ENCODE results near the gene TINAGL1. TPM values are rescaled to one million over a fixed set of nuclear protein-coding genes. Genes with fewer than 3 reads are reported as not detected.

The TINAGL1 gene
- total RNA-seq, 1 experiment from 2014 or later: 2.9 TPM

DNA sequence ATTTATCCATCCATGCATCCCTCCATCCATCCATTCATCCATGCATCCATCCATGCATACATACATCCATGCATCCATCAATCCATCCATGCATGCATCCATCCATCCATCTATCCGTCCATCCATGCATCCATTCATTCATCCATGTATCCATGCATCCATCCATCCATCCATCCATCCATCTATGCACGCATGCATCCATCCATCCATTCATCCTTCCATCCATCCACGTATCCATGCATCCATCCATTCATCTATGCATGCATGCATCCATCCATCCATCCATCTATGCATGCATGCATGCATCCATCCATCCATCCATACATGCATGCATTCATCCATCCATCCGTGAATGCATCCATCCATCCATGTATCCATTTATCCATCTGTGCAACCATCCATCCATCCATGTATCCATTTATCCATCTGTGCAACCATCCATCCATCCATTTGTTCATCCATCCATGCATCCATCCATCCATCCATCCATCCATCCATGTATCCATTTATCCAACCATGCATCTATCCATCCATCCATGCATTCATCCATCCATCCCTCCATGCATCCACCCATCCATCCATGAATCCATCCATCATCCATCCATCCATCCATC lies 30.3 kb upstream of the TINAGL1 start:
- no peak overlapping the region for H3K27ac Mint-ChIP-seq (ENCODE audit: low read depth, unreplicated experiment)
- no peak for DNase-seq (ENCODE audit: unreplicated experiment)
- no peak for TF ChIP-seq CTCF (IDR thresholded peaks at IDR 0.05; ENCODE audit: unreplicated experiment)
- ChIA-PET POLR2A (no interaction called here), CTCF (no interaction called here)
- no peaks in the 10 kb centered on the region for H3K36me3 Mint-ChIP-seq (ENCODE audit: insufficient read depth, unreplicated experiment)
- peaks cover 11% of the 10 kb centered on the region for H3K4me1 Mint-ChIP-seq (ENCODE audit: insufficient read depth, unreplicated experiment)
- no peaks in the 10 kb centered on the region for H3K27me3 Mint-ChIP-seq (ENCODE audit: insufficient read depth, unreplicated experiment)
- peaks cover 8% of the 10 kb centered on the region for H3K9me3 Mint-ChIP-seq (ENCODE audit: unreplicated experiment)
- no peak overlapping the region for H3K4me3 Mint-ChIP-seq (ENCODE audit: unreplicated experiment)
- intact Hi-C loops (cut with micrococcal nuclease): no loop called here
- BruUV-seq (replicated peaks): no TSS peak

DNA sequence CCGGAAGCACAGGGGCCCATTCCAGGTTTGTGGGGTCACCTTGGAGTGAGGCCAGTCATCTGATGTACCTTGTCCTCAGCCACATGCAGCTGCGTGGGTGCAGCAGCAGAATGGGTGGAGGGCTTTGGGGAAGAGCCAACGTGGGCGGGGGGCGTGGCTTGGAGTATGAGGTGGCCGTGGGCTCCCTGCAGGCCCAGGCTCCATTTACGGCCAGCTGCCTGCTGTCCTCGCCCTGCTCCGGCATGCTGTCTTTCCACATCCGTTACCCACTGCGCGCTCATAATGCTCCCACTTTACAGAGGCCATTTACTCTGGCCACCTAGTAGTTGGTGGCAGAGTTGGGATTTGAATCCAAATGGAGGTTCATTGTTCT lies 27.8 kb upstream of the TINAGL1 start:
- no peaks in the 10 kb centered on the region for H3K9me3 Mint-ChIP-seq (ENCODE audit: unreplicated experiment)
- ChIA-PET POLR2A (interaction anchor here (0.8 to 3.4 kb wide), 18 partner anchors 8 to 409 kb away, joined by 3 to 33 read pairs (median 3); partner anchors contain the start of genes PEF1, SNRNP40 and ZCCHC17), CTCF (interaction anchor here (0.6 to 5.1 kb wide), 39 partner anchors 8 to 420 kb away, joined by 3 to 90 read pairs (median 5); no protein-coding TSS in a partner anchor)
- no peak for DNase-seq (ENCODE audit: unreplicated experiment)
- intact Hi-C loops (cut with micrococcal nuclease): loop anchor here (2.0 kb wide), 1 partner anchor 364 kb away; no protein-coding TSS in a partner anchor
- TF ChIP-seq CTCF (IDR thresholded peaks at IDR 0.05; ENCODE audit: unreplicated experiment): no peak
- no peak overlapping the region for H3K27ac Mint-ChIP-seq (ENCODE audit: low read depth, unreplicated experiment)
- BruUV-seq (replicated peaks): no TSS peak
- no peaks in the 10 kb centered on the region for H3K27me3 Mint-ChIP-seq (ENCODE audit: insufficient read depth, unreplicated experiment)
- H3K4me3 Mint-ChIP-seq (ENCODE audit: unreplicated experiment): peak overlapping the region; percentile 73
- H3K36me3 Mint-ChIP-seq (ENCODE audit: insufficient read depth, unreplicated experiment): no peaks in the 10 kb centered on the region
- H3K4me1 Mint-ChIP-seq (ENCODE audit: insufficient read depth, unreplicated experiment): peaks cover 11% of the 10 kb centered on the region

DNA sequence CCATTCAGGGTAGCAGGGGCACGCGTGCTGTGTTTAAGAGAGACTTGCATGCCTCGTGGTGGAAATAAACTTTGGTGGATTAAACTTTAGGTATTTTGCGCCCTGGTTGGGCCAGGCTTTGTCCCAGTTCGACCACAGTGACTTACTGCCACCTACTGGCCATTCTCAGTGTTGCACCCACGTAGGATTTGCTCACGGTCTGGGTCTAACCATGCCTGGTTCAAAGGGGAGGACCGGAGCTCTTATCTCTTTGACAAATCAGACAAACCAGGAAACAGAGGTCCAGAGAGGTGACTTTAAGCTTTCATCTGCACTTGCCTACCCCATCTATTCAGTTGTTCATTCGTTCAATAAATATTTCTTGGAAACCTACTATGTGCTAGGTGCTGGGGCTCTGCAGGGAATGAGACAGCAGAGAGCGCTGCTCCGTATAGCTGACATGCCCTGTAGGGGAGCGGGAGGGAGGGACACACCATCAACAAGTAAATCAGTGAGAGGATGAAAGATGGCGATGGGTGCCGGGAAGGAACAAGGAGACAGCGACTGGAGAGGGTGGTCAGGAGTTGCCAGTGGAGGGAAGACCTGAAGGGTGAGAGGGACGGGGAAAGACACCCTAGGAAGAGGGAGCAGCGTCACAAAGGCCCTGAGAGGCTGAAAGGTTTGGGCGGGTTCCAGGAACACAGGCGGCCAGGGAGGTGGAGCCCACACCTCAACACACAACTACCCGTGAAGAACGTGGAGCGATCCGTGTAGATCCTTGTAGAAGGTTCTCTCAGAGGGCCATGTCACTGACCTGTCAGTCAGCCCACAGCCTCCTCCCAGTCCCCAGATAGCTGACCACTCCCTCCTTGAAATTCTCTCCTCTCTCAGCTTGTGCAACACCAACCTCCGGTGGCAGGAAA lies 27.2 kb upstream of the TINAGL1 start:
- H3K27me3 Mint-ChIP-seq (ENCODE audit: insufficient read depth, unreplicated experiment): no peaks in the 10 kb centered on the region
- H3K27ac Mint-ChIP-seq (ENCODE audit: low read depth, unreplicated experiment): peak overlapping the region; percentile 33
- peak overlapping the region; percentile 73 for H3K4me3 Mint-ChIP-seq (ENCODE audit: unreplicated experiment)
- H3K36me3 Mint-ChIP-seq (ENCODE audit: insufficient read depth, unreplicated experiment): no peaks in the 10 kb centered on the region
- BruUV-seq (replicated peaks): no TSS peak
- DNase-seq (ENCODE audit: unreplicated experiment): peak; percentile 91
- ChIA-PET CTCF (interaction anchor here (0.5 to 5.1 kb wide), 52 partner anchors 9 to 420 kb away, joined by 3 to 90 read pairs (median 4); no protein-coding TSS in a partner anchor), POLR2A (interaction anchor here (0.6 to 3.4 kb wide), 24 partner anchors 9 to 410 kb away, joined by 3 to 33 read pairs (median 4); partner anchors contain the start of genes PEF1, SERINC2, SNRNP40 and ZCCHC17)
- no peaks in the 10 kb centered on the region for H3K9me3 Mint-ChIP-seq (ENCODE audit: unreplicated experiment)
- TF ChIP-seq CTCF (IDR thresholded peaks at IDR 0.05; ENCODE audit: unreplicated experiment): peak; percentile 71
- H3K4me1 Mint-ChIP-seq (ENCODE audit: insufficient read depth, unreplicated experiment): peaks cover 11% of the 10 kb centered on the region
- intact Hi-C loops (cut with micrococcal nuclease): loop anchor here (1.0 to 2.0 kb wide), 5 partner anchors 89 to 364 kb away; no protein-coding TSS in a partner anchor
